GM19240 (cell line): ENCODE measurements around the gene SMIM44.

Source experiments
- DNase-seq: peaks from one replicate; pipeline ENCODE4 v3.0.0; 2011; ENCODE audit warnings: low spot score; ENCODE audit not compliant: insufficient read length

SMIM44 gene

GRCh38 chr19:3478409-3479176, 4.6 kb downstream of the SMIM44 start:
- no peak for DNase-seq

- DNase-seq = no peak
These were observed 5.3 kb downstream of the SMIM44 start for GRCh38 chr19:3477951-3478350.

GRCh38 chr19:3477506-3477905, 5.7 kb downstream of the SMIM44 start:
- DNase-seq = no peak

DNA sequence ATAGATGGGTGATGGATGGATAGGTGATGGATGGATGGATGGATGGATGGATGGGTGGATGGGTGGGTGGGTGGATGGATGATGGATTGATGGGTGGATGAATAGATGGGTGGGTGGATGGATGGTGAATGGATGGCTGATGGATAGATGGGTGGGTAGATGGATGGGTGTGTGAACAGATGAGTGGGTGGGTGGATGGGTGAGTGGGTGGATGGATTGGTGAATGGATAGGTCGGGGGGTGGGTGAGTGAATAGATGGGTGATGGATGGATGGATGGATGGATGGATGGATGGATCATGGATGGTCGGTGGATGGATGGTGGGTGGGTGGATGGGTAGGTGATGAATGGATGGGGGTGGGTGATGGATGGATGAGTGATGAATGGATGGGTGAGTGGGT, 6.4 kb downstream of the SMIM44 start:
- DNase-seq = no peak

DNA sequence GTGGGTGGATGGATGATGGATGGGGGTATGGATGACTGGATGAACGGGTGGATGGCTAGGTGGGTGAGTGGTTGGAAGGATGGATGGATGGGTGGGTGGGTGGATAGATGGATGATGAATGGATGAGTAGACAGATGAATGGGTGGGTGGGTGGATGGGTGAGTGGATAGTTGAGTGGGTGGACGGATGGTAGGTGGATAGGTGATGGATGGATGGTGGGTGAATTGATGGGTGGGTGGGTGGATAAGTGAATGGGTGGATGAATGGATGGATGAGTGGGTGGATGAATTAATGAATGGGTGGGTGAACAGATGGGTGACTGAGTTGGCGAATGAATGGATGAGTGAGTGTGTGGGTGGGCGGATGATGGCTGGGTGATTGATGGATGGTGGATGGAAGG, 7.8 kb downstream of the SMIM44 start:
- DNase-seq = no peak

DNA sequence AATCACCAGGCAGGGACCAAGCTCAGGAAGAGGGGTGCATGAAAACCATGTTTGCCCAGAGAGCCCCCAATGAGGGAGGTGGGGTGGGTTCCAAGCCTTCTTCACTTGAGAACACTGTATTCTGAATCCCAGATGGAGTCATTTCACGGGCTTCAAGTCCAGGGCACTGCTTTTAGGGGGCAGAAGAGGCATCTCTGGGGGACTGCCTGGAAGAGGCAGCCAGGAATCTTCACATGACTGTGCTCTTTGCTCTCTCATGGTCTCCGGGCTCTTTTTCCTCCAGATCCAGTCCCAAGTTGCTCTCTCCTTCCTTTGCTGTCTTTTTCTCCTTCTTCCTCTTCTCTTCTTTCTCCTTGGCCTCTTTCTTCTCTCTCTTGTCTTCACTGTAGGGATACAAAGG, 8.6 kb downstream of the SMIM44 start:
- no peak for DNase-seq

DNA sequence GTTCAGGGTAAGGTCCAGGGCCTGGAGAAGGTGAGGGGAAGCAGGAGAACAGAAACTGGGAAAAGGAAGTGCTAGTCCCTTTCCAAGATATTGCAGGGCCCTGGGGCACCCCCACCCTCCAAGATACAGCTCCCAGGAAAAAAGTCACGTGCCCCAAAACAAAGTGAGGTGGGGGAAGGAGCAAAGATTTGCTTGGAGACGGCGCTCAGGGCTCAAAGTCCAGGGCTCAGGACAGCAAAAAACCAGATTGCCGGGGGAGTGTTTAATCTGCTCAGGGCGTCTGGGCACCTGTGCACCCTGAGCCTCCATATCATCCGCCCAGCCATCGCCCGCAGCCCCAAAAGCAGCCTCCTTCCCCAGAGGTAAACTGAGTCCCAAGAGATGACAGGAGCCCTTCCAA, 9.2 kb downstream of the SMIM44 start:
- no peak for DNase-seq

- DNase-seq = no peak
These were observed 11.1 kb downstream of the SMIM44 start for GRCh38 chr19:3471954-3472655.

DNA sequence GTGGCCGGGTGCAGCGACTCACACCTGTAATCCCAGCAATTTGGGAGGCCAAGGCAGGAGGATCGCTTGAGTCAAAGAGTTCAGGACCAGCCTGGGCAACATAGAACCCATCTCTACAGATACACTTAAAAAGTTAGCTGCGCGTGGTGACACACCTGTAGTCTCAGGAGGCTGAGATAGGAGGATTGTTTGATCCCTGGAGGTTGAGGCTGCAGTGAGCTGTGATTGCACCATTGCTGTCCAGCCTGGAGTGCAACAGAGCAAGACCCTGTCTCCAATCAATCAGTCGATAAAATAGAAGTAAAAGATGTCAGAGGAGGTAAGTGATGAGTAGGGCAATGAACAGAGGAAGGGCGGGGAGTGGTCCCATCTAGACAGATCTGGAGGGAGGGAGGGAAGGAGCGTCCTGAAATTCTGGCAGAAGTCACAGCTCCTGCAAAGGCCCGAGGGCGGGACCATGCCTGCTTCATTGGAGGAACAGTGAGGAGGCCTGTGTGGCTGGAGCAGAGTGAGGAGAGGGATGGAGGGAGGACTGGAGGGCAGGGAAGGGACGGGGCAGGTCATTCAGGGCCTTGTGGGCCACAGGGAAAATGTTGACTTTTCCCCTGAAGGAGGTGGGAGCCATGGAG, 12.6 kb downstream of the SMIM44 start:
- no peak for DNase-seq

DNA sequence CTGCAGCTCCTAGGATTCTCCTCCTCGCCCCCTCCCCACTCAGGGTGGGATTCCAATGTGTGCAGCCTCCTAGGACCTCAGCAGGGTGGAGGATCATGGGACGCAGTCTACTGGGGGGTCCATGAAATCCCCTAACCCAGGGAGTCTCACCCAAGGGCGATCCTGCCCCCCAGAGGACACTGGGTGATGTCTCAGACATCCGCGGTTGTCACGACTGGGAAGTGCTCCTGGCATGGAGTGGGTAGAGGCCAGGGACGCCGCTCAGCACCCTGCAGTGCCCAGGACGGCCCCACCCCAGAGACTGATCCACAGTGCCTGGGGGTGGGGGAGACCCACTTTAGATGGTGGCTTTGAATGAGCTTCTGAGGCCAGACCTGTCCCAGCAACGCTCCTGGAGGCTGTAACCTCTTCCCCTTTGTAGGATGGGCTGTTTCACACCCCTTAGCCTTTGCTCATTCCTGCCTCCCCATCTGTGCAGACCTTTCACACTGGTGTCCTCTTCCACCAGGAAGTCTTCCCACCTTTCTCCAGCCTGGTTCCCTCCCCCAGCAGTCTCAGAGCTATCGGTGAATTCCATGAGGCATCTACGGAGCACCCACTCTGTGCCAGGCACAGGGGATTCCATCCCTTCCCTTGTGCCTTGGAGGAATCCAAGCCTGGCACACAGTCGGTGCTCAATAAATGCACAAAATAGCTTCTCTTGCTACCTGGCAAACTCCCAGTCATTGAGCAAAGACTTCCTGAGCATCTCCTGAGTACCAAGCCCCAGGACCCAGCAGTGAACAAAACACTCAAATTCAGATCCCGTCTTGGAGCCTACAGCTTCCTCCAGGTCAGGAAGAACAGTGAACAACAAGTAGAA, 13.4 kb downstream of the SMIM44 start:
- no peak for DNase-seq

DNA sequence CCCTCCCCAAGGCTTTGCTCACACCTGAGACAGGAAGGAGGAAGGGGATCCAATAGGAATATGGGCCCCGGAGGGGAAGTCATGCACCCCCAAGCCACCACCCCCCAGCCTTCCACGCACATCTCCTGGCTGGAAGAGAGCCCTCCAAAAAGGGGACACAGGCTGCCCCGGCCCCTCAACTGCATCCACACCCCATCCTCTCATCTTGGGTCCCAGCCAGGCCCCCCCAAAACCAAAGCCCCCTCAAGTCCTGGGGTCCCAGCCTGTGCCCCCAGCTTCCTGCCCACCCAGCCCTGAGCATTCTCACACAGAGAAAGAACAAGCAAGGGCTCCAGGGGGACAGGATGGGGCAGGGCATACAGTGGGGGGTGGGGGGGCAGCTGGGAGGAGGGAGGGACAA, 15.0 kb downstream of the SMIM44 start:
- no peak for DNase-seq

GRCh38 chr19:3467437-3468198, 15.6 kb downstream of the SMIM44 start:
- no peak for DNase-seq

DNA sequence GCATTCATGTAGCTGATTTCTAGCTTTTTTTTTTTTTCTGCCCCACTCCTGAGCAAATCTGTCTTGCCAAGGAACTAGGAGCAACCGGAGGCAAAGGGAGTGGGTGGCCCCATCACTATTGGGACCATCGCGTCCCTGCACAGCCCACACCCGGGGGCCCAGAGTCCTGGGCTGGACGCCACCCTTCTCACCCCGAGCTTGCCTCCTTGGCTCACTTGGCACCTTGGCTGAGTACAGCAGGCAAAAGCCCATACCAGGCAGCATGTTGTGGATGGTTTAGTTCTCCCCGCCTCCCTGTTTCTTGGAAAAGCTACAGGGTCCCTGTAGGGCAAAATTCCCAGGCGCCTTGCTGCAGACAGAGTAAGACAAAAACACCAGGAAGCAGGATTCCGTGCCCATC, 16.6 kb downstream of the SMIM44 start:
- no peak for DNase-seq

- DNase-seq = no peak
These were observed 17.7 kb downstream of the SMIM44 start for GRCh38 chr19:3465552-3465951.

DNA sequence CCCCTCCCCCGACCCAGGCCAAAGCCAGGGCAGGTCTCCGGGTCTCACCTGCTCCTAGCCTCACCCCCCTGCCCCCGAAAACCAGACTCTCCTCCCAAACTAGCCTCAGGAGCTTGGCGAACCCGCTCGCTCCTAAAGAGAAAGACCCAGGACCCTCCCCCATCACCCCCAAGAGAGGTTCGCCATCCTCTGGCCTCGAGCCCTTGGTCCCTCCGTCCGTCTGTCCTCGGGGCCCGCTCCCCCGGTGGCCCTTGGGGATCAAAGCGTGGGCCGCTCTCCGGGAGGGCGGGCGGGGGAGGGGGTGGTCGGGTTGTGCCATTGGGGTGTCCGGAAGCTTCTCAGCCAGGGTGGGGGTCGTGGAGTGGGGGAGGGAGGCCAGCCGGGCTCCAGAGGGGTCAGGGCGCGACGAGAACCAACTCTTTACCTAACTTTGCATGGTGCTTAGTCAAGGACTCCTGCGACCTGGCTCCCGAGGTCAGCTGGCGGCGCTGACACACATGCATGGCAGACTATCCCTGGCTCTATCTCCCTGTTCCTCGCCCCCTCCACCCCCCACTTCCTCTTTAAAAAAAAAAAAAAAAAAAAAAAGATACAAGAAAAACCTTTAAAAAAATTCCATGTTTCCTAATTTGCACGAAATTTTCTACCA, 18.5 kb downstream of the SMIM44 start:
- no peak for DNase-seq

DNA sequence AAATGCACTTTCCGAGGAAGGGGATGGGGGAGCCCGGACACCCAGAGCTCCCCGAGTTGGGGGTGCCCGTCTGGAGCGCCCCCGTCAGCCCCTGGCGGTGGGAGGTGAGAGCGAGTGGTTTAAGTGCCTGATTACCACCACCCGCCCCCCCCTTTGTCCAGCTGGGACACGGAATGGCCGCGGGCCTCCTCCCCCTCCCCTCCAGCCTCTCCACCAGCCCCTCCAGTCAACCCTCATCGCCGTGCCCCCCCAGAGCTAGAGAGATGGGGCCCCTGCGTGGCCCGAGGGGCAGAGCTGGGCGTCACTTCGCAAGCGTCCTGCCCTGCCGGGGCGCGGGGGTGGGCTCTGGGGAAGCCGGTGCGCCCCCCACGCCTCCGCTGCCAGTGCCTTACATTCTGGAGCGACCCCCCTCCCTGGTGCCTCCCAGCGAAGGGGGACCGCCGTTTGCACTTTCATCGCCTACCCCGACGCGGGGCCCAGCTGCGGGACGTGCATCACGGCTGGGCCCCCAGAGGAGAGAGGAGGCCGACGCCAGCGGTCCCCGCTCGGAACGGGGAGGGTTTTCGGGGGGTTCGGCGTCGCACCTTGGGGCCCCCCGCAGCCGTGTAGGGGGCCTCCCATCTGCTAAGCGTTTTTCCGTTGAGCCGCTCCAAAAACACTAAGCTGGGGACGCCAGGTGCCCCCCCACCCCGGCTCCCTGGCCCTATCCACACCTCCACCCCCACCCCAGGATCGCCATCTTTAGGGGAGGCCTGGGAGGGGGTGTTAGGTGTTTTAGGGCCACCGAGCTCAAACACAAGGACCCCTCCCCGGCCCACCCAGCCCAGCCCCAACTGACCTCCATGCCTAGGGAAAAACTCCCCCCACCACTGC, 19.3 kb downstream of the SMIM44 start:
- DNase-seq = no peak

GRCh38 chr19:3462991-3463713, 20.1 kb downstream of the SMIM44 start:
- no peak for DNase-seq

DNA sequence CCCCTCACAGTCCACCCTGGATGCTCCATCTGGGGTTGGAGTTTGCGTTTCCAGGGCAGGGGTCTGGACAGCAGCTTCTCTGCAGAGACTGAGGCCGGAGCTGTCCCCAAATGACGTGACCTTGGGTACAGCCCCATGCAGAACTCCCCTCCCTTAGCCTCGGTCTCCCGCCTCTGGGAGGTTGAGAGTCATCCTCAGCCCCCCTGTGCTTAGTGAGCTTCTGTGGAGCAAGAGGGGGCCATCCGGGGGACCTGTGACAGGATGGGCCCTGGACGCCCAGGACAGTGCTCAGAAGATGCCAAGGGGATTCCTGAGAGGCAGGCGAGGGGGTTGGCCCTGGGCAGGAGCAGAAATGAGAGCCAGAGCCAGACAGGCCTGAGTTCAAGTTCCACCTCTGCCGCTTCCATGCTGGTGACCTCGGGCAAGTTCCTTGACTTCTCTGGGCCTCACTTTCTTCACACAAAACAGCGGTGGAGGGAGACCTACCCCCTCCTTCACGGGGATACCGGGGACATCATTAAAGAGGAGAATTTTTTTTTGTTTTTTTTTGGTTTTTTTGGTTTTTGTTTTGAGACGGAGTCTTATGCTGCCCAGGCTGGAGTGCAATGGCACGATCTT, 23.2 kb downstream of the SMIM44 start:
- DNase-seq = no peak
